IMR-90 (cell line): ENCODE data around the gene GLI1. TPM values are rescaled to one million over a fixed set of nuclear protein-coding genes. Genes with fewer than 3 reads are reported as not detected.

Source experiments
- ATAC-seq: fragments of 200-7000 bp; cut with Tn5 transposase; 2 replicates; pipeline ENCODE4 v1.9.1; 2020; ENCODE audit warnings: low read depth, mild to moderate bottlenecking, moderate library complexity
- BruUV-seq: library from RNA; stranded (reverse); fragments of 400-500 nt; replicated peaks from 2 replicates; lab custom pipeline; 2021; lab: Mats Ljungman, UMichigan
- CTCF ChIA-PET: fragments of 300-600 bp; formaldehyde crosslinking; extraction: SDS; loops from one replicate; lab custom pipeline; 2021; ENCODE audit warnings: antibody characterized with exemption; lab: Yijun Ruan, JAX
- POLR2A ChIA-PET: fragments of 300-600 bp; sonication (Branson Sonifier 250); formaldehyde crosslinking; loops from one replicate; lab custom pipeline; 2022; ENCODE audit warnings: antibody characterized with exemption; ENCODE audit not compliant: unreplicated experiment; lab: Charles Lee
- DNase-seq: peaks from one replicate; pipeline ENCODE4 v3.0.0; 2013
- H2AFZ ChIP-seq: replicated peaks from 2 replicates; pipeline ENCODE3; 2013; ENCODE audit warnings: low read length, mild to moderate bottlenecking; ENCODE audit not compliant: poor library complexity
- H2AK5ac ChIP-seq: 2 replicates; pipeline ENCODE4 v1.6.1; 2013; ENCODE audit warnings: low read depth, low read length, inconsistent platforms
- H2AK9ac ChIP-seq: replicated peaks from 2 replicates; pipeline ENCODE3; 2013; ENCODE audit warnings: mild to moderate bottlenecking, low read depth, low read length, moderate library complexity; ENCODE audit not compliant: poor library complexity
- H2BK120ac ChIP-seq: 2 replicates; pipeline ENCODE4 v1.6.1; 2013; ENCODE audit warnings: low read depth, low read length, inconsistent platforms
- H2BK15ac ChIP-seq: 3 replicates; pipeline ENCODE4 v1.6.1; 2013; ENCODE audit warnings: low read depth, low read length, inconsistent platforms
- H2BK20ac ChIP-seq: 2 replicates; pipeline ENCODE4 v1.6.1; 2013; ENCODE audit warnings: low read depth, mild to moderate bottlenecking, inconsistent platforms, low read length, moderate library complexity
- H2BK5ac ChIP-seq: 2 replicates; pipeline ENCODE4 v1.6.1; 2013; ENCODE audit warnings: mild to moderate bottlenecking, low read depth, low read length, inconsistent platforms; ENCODE audit not compliant: poor library complexity, severe bottlenecking
- H3K14ac ChIP-seq: replicated peaks from 2 replicates; pipeline ENCODE4 v1.6.1; 2013; ENCODE audit warnings: low read depth, low read length, inconsistent platforms
- H3K18ac ChIP-seq: 2 replicates; pipeline ENCODE4 v1.6.1; 2013; ENCODE audit warnings: low read depth, low read length, control low read depth
- H3K23ac ChIP-seq: 2 replicates; pipeline ENCODE4 v1.6.1; 2013; ENCODE audit warnings: low read depth, low read length, inconsistent platforms
- H3K27ac ChIP-seq: 2 replicates; pipeline ENCODE4 v1.5.1; 2013; ENCODE audit warnings: mild to moderate bottlenecking, control low read depth, low read length; ENCODE audit not compliant: insufficient read depth
- H3K27me3 ChIP-seq: 2 replicates; pipeline ENCODE4 v1.6.1; 2013; ENCODE audit warnings: low read length; ENCODE audit not compliant: control insufficient read depth, insufficient read depth
- H3K36me3 ChIP-seq: 2 replicates; pipeline ENCODE4 v1.6.1; 2013; ENCODE audit warnings: low read length, mixed read lengths; ENCODE audit not compliant: control insufficient read depth, insufficient read depth
- H3K4ac ChIP-seq: 2 replicates; pipeline ENCODE4 v1.6.1; 2013; ENCODE audit warnings: low read depth, low read length, inconsistent platforms
- H3K4me1 ChIP-seq: 2 replicates; pipeline ENCODE4 v1.6.1; 2013; ENCODE audit warnings: low read length, mixed read lengths; ENCODE audit not compliant: control insufficient read depth, insufficient read depth
- H3K4me2 ChIP-seq: 2 replicates; pipeline ENCODE4 v1.6.1; 2013; ENCODE audit warnings: low read depth, mild to moderate bottlenecking, control low read depth, low read length, moderate library complexity
- H3K4me3 ChIP-seq: 2 replicates; pipeline ENCODE4 v1.5.1; 2013; ENCODE audit warnings: low read depth, mild to moderate bottlenecking, control low read depth, low read length, moderate library complexity; ENCODE audit not compliant: insufficient read depth
- H3K56ac ChIP-seq: 2 replicates; pipeline ENCODE4 v1.6.1; 2013; ENCODE audit warnings: low read length, inconsistent platforms; ENCODE audit not compliant: insufficient read depth; ENCODE audit errors: extremely low read depth
- H3K79me1 ChIP-seq, 2 experiments: 2 replicates each; pipeline ENCODE4 v1.6.1; 2013; ENCODE audit warnings: low read length in 2 of 2, inconsistent platforms in 1 of 2, low read depth in 1 of 2
- H3K9ac ChIP-seq: 2 replicates; pipeline ENCODE4 v1.6.1; 2013; ENCODE audit warnings: low read depth, low read length, control low read depth
- H3K9me1 ChIP-seq: 2 replicates; pipeline ENCODE4 v1.6.1; 2013; ENCODE audit warnings: low read length, inconsistent platforms; ENCODE audit not compliant: insufficient read depth
- H3K9me3 ChIP-seq: 2 replicates; pipeline ENCODE4 v1.6.1; 2013; ENCODE audit warnings: low read length; ENCODE audit not compliant: control insufficient read depth, insufficient read depth
- H4K20me1 ChIP-seq: 2 replicates; pipeline ENCODE4 v1.6.1; 2013; ENCODE audit warnings: low read length, inconsistent platforms; ENCODE audit not compliant: insufficient read depth
- H4K5ac ChIP-seq: 2 replicates; pipeline ENCODE4 v1.6.1; 2013; ENCODE audit warnings: mild to moderate bottlenecking, low read depth, low read length, control low read depth
- H4K8ac ChIP-seq, 2 experiments: 2 replicates each; pipeline ENCODE4 v1.6.1; 2013; ENCODE audit warnings: low read depth in 2 of 2, low read length in 2 of 2, control low read depth in 1 of 2, inconsistent platforms in 1 of 2
- H4K91ac ChIP-seq: 2 replicates; pipeline ENCODE4 v1.6.1; 2013; ENCODE audit warnings: low read depth, low read length, inconsistent platforms; ENCODE audit not compliant: insufficient read depth
- CEBPB ChIP-seq: IDR thresholded peaks from 2 replicates; pipeline ENCODE4 v1.6.1; 2012; ENCODE audit warnings: low read depth, low read length, improper control_type of control experiment
- WGBS, 2 experiments: methylation state at CpG; one replicate each; pipeline versions ENCODE4 v1.1.5 to v1.1.7; 2013; ENCODE audit warnings: missing lambda C conversion rate in 2 of 2; ENCODE audit not compliant: insufficient read length in 1 of 2; ENCODE audit errors: extremely low coverage in 2 of 2; 5-methylcytosine and 5-hydroxymethylcytosine counted together
- dilution Hi-C: fragments of 300-500 bp; cut with HindIII; formaldehyde crosslinking; loops from one replicate; pipeline ENCODE4 v1.14.3; 2018; ENCODE audit warnings: low sequenced_read_pairs; ENCODE audit not compliant: unreplicated experiment
- in situ Hi-C: fragments of 300-500 bp; cut with MboI; formaldehyde crosslinking; loops from 3 replicates; pipeline ENCODE4 v1.14.3; 2019; ENCODE audit warnings: low sequenced_read_pairs, inconsistent platforms, mixed read lengths
- intact Hi-C: fragments of 100-400 bp; cut with micrococcal nuclease; formaldehyde crosslinking; loops from 2 replicates; pipeline ENCODE4 v1.10.0; 2022
- polyA plus RNA-seq, 3 experiments: library from polyadenylated mRNA; depleted of rRNA; stranded (reverse); fragments of >200 nt; gene quantifications; 2 replicates each; pipeline ENCODE4 v1.2.3, GENCODE V29; 2012; ENCODE audit warnings: low replicate concordance in 1 of 3
- total RNA-seq: library from RNA; depleted of rRNA; stranded (reverse); fragments of >200 nt; gene quantifications from 2 replicates; pipeline ENCODE4 v1.2.3, GENCODE V29; 2012

Gene GLI1
- total and polyA plus RNA-seq, 2 of the 4 experiments (the other 2 are of a cell fraction) = 1.3 to 3.8 TPM

GRCh38 chr12:57515934-57516541 is 56.5 kb downstream of the GLI1 start:
- no TSS peak for BruUV-seq
- dilution Hi-C loops = no loop called here
- no peaks in the 10 kb centered on the region for H3K9me3 ChIP-seq
- ChIA-PET CTCF (no interaction called here), POLR2A (no interaction called here)
- H4K5ac ChIP-seq = no peak overlapping the region
- no peak overlapping the region; the same call in 1 of the 2 replicates for H2AK5ac ChIP-seq
- in situ Hi-C loops = no loop called here
- H2BK120ac ChIP-seq = no peak overlapping the region
- DNase-seq (peak; percentile 23), ATAC-seq (no peak)
- peaks cover 3% of the 10 kb centered on the region for H3K4me1 ChIP-seq
- H3K27me3 ChIP-seq = no peaks in the 10 kb centered on the region
- H2BK5ac ChIP-seq = no peak overlapping the region
- no peak overlapping the region for H2BK20ac ChIP-seq
- H3K36me3 ChIP-seq = peaks cover 65% of the 10 kb centered on the region
- no peak for TF ChIP-seq CEBPB
- 100% methylated on average over 1 of the region's 11 CpGs; no CpG with 5 or more reads in 1 of the 2 experiments for WGBS, 2 experiments
- H2BK15ac ChIP-seq = no peak overlapping the region
- H3K9me1 ChIP-seq = peaks cover 3% of the 10 kb centered on the region; the same call in 1 of the 2 replicates
- H2AK9ac ChIP-seq = no peak overlapping the region
- H3K23ac ChIP-seq = no peak overlapping the region
- H3K4me3 ChIP-seq = no peak overlapping the region
- H3K27ac ChIP-seq = no peak overlapping the region
- no peak overlapping the region for H2AFZ ChIP-seq
- H3K4me2 ChIP-seq = no peak overlapping the region
- no peak overlapping the region for H3K4ac ChIP-seq
- intact Hi-C loops = no loop called here
- no peak overlapping the region for H4K8ac ChIP-seq
- no peak overlapping the region for H3K14ac ChIP-seq
- H3K18ac ChIP-seq = no peak overlapping the region
- H3K79me1 ChIP-seq = peaks cover 21 to 76% of the 10 kb centered on the region in 2 experiments
- no peak overlapping the region for H4K91ac ChIP-seq
- H3K56ac ChIP-seq = no peak overlapping the region; the same call in 1 of the 2 replicates
- no peak overlapping the region for H3K9ac ChIP-seq
- H4K20me1 ChIP-seq = peaks cover 86% of the 10 kb centered on the region
